Raji (cell line): ENCODE results near the gene CEP128.

Experiments used
- POLR2A ChIP-seq: IDR thresholded peaks from 2 replicates; pipeline ENCODE4 v1.6.1; 2011; ENCODE audit warnings: low read depth, low read length, control low read depth; ENCODE audit not compliant: insufficient read depth

CEP128 gene

DNA sequence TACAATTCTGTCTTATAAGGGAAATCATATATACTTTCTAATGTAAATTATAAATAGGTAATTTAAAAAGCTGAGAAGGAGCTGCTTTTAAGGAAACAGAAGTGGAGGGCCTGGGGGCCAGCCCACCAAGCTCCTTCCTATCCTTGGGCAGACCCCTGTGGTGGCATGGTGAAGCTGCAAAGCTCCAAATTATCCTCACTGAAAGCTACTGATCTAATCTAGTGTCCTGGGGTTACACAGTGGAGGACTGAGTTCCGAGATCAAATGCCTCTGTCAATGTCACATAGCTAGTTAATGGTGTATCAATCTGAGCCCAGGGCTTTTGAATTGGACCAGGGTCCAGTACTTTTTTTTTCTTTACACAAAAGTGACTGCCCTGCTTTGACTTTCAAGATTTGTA, 355.4 kb downstream of the CEP128 start:
- no peak for TF ChIP-seq POLR2A

DNA sequence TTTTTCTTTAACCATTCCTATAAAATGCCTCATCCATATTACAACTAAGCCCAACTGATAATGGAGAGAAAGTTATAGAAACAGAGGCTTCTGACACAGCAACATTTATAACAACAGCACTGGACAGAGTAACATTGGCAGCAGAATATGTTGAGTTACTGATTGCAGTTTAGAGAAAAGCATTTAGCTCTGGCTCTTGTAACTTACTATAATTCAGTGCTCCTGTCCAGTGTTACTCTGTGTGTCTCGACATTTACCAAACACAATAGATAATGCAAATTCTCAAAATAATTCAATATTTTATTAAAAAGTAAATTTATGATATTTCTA, 356.1 kb downstream of the CEP128 start:
- no peak for TF ChIP-seq POLR2A

DNA sequence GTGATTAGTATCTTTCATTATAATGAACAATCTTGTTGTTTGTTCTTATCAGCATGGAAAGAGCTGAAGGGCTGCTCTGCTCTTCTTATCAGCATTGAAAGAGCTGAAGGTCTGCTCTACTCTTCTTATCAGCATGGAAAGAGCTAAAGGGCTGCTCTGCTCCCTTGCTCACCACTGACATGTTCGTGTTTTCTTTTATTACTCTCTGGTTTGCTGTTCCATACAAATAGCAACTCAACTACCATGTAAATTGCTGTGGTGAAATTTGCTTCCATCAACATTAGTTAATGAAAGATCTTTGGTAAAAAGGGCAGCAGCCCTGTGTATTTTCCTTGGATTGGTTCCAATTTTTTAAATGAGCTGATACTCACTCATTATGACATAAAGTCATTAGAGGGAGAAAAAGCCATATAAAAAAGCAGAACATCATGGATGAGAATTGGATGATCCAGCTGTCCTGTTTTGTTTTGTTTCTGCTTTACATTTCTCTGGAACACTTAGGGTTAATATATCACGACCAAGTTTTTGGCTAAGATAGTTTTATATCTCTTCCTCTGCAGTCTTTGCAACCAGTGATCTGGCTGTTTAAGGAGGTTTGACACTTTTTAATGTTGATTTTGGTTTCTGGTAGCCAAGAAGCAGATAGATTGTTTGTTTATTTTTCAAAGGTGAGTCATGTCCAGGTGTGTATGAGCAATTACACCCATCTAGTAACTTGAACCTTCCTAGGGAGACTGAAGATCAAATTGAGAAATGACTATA, 356.6 kb downstream of the CEP128 start:
- no peak for TF ChIP-seq POLR2A

DNA sequence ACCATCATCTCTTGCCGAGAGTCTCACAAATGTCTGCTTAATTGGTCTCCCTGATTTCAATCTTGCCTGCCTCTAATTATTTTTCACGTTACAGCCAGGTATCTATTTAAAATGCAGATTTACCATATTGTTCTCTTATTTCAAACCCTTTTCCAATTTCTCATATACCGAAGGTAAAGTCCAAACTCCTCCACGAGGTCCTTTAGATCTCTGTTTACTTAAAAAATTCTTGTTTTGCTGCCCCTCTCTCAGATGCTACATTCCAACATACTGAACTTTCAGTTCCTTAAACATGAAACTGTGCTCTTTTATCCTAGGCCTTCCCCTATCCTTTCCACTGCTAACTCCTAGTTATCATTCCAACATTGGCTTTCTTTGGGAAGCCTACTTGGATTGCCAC, 363.9 kb downstream of the CEP128 start:
- no peak for TF ChIP-seq POLR2A

DNA sequence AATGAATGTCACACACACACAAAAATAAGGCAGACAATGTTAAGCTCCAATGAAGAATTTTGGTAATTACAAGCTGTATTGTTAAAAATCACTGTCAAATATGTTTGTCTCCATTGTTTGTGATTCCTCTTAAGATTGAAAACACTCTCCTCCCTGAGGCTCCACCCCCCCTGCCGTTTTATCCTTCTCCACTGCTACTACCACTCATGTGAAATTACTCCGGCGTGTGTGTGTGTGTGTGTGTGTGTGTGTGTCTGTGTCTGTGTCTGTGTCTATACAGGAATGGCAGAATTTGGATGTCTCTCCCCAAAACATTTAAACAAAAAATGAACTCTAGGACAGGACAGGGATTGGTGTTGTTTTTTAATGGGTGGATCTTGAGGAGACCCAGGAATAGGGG, 365.1 kb downstream of the CEP128 start:
- no peak for TF ChIP-seq POLR2A

DNA sequence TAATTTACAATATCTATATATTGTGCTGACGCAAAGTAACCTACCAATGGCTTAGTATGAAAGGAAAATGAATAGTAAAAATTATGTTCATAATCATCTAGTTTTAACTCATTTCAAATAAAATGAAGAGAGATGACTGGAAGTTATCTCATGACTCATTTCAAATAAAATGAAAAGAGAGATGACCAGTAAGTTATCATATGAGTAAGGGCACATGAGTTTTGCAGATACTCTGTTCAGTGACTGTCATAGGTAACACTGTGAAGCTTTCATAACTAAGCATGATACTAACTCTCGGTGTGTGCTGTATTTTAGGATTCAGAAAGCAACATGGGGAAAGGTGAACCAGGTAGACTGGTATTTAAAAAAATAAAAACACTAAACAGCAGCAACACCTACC, 365.8 kb downstream of the CEP128 start:
- no peak for TF ChIP-seq POLR2A

DNA sequence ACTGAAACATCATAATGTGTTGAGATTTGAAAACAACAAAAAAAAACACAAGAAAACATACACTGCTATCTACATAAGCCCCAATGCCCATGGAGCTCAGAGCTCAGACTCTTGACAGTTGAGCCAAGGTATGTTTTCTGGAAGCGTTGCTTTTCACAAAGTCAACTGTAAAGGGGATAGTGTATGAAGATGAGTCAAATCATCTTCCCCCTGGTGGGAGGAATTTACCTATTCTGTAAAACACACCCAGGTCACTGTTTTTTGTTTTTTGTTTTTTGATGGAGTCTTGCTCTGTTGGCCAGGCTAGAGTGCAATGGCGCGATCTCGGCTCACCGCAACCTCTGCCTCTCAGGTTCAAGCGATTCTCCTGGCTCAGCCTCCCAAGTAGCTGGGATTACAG, 368.9 kb downstream of the CEP128 start:
- no peak for TF ChIP-seq POLR2A

DNA sequence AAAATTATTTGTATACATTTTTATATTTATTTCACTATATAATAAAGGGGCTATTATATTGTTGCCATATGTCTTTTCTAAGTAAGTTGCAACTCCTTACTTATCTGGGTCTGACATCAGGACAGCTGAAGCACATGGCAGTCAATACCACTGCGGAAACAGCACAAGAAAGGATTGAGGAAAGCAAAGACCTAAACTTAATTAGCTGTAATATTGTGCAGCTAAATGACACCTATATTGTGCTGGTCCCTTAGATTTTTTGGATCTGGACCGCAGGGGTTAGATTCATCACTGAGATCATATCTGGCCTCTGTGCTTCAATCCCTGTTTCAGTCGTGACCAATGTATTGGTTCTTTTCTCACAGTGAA, 370.6 kb downstream of the CEP128 start:
- TF ChIP-seq POLR2A = no peak

DNA sequence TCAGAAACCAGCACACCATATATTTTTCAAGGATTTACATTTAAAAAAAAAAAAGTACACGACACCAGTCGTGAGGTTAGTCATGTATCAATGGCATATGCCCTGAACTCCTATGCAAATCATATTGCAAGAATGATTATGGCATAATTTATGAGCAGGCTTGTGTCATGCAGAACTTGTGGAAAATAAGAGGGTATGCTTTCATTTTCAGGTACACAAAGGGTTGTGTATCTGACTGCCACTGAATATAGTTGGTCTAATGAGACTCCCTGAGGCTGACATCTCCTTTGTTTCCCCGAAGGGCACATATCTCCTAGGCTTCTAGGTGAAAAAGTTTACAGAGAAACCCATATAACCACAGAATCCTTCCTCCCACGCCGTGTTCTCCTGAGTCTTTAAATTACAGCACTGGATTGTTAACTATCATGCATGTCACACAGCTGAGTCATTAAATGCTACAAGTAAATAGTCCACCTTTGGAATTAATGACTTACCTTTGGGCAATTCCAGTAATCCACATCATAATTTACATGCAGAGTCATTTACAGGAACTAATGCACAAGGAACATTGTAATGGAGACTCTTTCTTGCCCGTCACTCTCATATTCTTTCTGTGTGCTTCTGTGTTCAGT, 373.5 kb downstream of the CEP128 start:
- TF ChIP-seq POLR2A = no peak

DNA sequence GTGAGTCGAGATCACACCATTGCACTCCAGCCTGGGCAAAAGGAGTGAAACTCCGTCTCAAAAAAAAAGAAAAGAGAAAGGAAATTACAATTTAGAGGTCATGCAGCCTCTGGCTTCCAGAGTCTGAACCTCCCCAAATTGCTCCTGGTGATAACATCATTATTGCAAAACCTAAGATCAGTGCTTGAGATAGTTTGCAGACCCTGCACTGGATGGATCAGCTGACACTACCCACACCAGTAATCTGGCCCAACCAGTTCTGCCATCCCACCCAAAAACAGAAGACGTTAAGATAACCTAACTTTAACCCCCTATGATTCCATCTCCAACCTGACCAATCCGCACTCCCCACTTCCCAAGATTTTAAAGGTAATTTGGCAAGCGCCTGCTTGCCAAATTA, 376.5 kb downstream of the CEP128 start:
- TF ChIP-seq POLR2A = no peak

DNA sequence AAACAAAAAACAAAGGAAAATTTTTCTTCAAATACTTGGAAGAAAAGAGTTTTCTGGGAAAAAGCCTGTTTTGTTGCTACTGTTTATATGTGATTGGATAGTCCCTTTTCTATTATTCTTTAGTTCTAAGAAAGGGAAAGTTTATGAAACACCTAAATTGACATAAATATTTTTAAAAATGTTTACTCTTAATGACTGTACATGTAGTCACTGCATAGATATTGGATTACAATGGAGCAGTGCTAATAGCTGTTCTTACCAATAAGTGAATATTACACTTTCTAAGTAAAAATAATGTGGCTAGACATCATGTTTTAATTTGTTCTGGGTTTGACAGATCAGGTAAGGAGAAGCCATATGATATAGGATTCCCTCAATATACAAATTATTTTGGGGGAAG, 377.5 kb downstream of the CEP128 start:
- no peak for TF ChIP-seq POLR2A

DNA sequence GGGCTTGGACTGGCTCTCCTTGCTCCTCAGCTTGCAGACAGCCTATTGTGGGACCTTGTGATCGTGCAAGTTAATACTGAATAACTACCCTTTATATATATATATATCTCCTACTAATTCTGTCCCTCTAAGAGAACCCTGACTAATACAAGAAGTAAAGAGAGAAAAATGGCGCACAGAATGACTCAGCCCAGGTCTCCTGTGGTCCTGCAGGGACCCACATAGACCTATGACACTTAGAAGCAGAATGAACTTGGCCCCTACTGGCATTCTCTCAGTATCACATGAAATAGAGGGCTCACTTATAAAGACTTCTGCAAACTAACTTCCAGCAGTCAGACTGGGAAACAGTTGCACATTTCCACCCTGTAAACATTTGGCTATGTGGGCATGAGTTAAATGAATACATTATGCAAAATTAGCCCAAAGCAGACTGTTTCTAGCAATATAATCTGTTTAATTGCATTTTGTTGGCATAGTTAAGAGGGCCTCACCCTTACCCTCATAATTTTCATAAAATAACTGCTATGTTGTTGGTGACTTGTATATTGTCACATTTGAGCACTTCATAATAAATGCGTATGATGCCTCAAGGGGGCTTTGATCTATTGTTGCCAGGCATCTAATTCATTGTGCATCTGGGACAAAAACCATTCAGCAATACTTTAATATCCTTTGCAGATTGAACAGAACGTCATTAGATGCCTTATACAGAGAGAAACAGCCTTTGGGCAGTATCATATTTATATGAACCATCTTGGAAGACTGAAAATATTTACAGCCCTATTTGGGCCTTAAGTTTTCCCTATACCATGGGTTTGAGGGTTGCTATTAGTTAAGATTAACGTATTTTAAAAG, 380.5 kb downstream of the CEP128 start:
- TF ChIP-seq POLR2A = no peak

DNA sequence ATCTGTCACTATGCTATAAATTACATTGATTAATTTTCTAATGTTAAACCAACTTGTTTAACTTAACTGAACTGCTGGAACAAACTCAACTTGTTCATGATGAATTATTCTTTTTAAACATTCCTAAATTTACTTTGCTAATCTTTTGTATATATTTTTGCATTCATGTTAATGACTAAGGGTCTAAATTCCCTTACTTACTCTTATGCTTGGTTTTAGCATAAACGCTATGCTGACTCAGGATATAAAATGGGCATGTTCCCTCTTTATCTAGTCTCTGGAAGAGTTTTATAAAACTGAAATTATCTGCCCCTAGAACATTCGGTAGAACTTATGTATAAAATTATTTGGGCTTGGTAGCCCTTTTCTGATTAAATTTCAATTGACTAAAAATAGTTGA, 387.4 kb downstream of the CEP128 start:
- no peak for TF ChIP-seq POLR2A

DNA sequence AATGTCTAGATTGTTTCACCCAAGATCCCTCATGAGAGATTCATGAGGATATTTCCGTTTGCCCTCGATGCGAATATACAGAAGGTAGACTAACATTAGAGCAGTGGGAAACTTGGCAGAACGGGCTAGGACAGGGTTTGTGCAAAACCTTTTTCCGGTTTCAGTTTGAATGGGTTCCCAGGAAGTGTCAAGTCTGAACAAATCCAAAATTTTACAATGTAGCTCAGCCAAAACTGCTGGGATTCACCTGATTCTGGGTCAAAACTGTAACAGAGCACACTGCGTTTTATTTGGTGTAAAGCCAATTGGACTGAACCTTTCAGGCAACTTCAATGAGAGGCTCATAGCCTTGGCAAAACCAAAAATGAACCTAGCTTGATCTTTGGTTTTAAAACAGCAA, 392.4 kb downstream of the CEP128 start:
- TF ChIP-seq POLR2A = no peak

DNA sequence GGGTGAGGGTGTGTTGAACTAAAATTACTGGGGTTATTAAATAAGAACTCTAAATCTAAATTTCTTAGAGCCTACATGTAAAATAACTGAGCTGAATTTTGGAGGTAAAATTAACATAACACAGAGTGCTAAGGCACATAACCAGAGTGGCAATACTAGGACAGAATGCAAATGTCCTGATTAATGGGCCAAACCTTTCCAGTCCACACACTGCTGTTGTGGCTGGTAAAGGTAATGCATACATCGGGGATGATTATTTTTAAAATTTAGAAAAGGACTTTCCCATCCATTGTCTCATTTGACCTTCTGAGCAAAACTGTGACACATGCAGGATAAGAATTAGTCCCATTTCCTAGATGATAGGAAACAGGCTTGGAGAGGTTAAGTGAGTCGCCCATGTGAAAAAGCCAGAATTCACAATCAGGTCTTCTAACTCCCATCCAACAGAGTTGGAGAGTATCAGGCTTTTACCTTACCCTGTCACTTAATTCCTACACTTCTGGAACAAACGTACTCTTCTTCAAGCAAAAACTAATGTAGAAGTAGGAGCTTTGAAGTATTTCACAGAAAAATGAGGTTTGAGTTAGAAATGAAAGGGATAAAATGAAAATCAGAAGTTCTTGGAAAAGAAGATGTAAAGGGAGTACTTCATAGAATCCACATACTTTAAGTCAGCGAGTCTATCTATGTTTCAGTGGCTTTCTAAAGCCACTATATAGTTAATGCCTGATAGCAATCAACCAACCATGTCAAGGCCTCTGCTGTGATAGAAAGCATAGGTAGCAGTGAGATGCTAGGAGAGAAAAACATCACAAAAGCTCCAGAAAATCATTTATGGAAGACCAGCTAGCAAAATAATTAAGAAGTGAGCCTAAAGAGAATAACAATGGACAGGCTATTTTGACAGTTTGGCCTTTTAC, 395.3 kb downstream of the CEP128 start:
- no peak for TF ChIP-seq POLR2A

DNA sequence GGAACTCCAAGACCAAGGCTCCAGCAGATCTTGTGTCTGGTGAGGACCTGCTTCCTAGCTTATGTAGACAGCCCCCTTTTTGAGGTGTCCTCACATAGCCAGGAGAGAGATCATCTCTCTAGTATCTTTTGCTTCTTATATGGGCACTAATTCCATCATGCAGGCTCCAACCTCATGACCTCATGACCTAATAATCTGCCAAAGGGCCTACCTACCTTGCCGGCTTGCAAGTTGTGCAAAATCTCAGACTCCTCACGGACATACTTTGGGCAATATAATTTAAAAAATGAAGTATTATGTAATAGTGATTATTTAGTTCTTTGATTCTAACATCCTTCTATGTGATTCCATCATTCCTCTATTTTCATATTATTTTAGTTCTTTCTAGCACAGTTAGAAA, 397.2 kb downstream of the CEP128 start:
- TF ChIP-seq POLR2A = no peak

DNA sequence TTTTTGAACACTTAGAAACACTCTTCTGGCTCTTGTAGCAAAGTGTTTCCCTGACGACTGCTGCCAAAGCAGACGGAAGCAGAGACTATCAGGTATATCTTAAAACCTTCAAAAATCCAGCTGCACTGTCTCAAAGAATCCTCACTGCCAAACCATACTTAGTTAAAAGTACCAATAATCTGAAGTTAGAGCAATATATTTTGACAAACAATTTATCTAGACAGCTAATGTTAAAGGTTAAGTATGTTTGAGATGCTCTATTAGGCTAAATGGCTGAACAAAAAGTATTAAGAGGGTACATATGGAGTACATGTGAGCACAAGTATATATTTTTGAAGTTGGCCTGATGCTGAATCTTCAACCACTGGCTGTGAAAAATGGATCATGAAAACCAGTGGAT, 398.3 kb downstream of the CEP128 start:
- no peak for TF ChIP-seq POLR2A
